ENCODE results near the gene LRP5.

LRP5 gene

DNA sequence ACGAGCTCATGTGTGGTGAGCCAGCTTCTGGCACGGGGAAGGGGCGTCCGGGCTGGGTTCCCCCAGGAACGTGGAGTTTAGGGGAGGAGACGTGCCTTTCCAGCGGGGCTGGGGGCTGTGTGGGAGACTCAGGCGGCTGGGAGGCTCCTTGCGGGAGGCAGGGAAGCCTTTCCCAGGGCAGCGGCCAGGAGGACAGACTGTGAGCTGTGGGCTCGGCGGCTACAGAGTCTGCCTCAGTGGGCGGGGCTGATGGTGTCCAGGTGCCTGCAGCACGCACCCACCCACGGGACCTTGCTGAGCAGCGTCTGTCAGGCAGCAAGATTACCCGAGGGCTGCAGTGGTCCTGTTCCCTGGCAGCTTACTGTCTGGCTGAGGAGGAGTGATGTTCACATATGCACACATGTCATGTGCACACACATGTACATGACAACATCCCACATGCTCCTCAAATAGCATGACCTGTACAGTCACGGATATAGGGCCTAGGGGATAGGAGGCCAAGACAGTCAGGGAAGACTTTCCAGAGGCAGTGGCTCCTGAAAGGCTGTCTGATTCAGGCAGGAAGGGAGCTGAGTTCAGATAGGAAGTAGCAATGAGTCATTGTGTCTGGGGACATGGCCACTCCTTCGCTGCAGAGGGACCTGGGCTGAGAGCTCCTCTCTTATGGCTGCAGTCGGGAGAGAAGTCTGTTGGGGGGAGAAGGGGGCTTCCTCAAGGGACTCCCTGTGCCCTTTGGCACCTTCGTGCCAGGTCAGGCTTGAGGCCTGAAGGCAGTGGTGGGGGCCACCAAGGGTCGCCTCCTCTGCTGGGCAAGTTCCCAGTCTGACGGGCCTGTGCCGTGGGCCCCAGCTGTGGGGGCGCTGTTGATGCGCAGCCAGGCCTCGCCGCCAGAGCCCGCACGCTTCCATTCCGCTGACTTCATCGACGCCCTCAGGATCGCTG, 124.9 kb downstream of the LRP5 start:
- H3K4me3 ChIP-seq (ENCODE audit: low read depth, low read length): no peak overlapping the region
- peak; percentile 86 for DNase-seq (ENCODE audit: low read depth)
- TF ChIP-seq, protein P1, sequence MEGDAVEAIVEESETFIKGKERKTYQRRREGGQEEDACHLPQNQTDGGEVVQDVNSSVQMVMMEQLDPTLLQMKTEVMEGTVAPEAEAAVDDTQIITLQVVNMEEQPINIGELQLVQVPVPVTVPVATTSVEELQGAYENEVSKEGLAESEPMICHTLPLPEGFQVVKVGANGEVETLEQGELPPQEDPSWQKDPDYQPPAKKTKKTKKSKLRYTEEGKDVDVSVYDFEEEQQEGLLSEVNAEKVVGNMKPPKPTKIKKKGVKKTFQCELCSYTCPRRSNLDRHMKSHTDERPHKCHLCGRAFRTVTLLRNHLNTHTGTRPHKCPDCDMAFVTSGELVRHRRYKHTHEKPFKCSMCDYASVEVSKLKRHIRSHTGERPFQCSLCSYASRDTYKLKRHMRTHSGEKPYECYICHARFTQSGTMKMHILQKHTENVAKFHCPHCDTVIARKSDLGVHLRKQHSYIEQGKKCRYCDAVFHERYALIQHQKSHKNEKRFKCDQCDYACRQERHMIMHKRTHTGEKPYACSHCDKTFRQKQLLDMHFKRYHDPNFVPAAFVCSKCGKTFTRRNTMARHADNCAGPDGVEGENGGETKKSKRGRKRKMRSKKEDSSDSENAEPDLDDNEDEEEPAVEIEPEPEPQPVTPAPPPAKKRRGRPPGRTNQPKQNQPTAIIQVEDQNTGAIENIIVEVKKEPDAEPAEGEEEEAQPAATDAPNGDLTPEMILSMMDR (IDR thresholded peaks at IDR 0.05; ENCODE audit: low read depth, low read length): no peak
- TF ChIP-seq POLR2A (IDR thresholded peaks at IDR 0.05; ENCODE audit: extremely low read depth, insufficient read length): no peak
- TF ChIP-seq MYC (IDR thresholded peaks at IDR 0.05; ENCODE audit: low read depth, low read length): peak; percentile 59
- TF ChIP-seq, protein P2, sequence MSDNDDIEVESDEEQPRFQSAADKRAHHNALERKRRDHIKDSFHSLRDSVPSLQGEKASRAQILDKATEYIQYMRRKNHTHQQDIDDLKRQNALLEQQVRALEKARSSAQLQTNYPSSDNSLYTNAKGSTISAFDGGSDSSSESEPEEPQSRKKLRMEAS (IDR thresholded peaks at IDR 0.05; ENCODE audit: low read depth, low read length): peak; percentile 71

DNA sequence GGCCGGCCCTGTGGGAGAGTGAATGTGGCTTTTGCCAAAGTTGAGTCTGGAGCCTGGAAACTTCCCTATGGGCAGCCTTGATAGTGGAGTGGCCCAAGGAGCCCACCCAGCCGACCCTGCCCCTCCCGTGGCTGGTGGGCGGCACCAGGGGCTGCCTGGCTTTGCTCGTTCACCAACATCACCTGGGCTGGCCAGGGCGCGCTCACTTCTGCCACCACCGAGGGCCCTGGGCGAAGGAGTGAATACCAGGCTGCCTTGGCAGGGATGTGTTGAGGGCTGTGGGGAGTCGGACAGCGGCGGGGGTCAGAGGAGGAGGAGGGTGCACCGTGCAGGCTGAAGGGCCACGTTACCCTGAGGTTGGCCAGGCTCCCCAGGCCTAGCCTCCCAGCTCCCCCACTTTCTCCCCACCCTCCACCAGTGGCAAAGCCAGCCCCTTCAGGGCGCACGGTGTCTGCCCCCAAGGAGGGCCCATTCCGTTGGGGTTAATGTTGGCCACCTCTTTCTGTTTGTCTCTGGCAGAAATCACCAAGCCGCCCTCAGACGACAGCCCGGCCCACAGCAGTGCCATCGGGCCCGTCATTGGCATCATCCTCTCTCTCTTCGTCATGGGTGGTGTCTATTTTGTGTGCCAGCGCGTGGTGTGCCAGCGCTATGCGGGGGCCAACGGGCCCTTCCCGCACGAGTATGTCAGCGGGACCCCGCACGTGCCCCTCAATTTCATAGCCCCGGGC, 125.7 kb downstream of the LRP5 start:
- H3K4me3 ChIP-seq (ENCODE audit: low read depth, low read length): no peak overlapping the region
- DNase-seq (ENCODE audit: low read depth): no peak
- TF ChIP-seq MYC (IDR thresholded peaks at IDR 0.05; ENCODE audit: low read depth, low read length) (no peak), POLR2A (IDR thresholded peaks at IDR 0.05; ENCODE audit: extremely low read depth, insufficient read length) (no peak)
- TF ChIP-seq, protein P1 (IDR thresholded peaks at IDR 0.05; ENCODE audit: low read depth, low read length): no peak
- TF ChIP-seq, protein P2 (IDR thresholded peaks at IDR 0.05; ENCODE audit: low read depth, low read length): no peak

DNA sequence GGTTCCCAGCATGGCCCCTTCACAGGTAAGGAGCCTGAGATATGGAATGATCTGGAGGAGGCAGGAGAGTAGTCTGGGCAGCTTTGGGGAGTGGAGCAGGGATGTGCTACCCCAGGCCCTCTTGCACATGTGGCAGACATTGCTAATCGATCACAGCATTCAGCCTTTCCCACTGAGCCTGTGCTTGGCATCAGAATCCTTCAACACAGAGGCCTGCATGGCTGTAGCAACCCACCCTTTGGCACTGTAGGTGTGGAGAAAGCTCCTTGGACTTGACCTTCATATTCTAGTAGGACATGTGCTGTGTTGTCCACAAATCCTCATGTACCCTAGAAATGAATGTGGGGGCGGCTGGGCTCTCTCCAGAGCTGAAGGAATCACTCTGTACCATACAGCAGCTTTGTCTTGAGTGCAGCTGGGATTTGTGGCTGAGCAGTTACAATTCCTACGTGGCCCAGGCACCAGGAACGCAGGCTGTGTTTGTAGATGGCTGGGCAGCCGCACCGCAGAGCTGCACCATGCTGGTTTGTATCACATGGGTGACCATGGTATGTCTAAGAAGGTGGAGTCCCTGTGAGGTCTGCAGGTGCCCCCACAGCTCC, 126.4 kb downstream of the LRP5 start:
- TF ChIP-seq, protein P2 (IDR thresholded peaks at IDR 0.05; ENCODE audit: low read depth, low read length): no peak
- TF ChIP-seq POLR2A (IDR thresholded peaks at IDR 0.05; ENCODE audit: extremely low read depth, insufficient read length): no peak
- TF ChIP-seq MYC (IDR thresholded peaks at IDR 0.05; ENCODE audit: low read depth, low read length): no peak
- TF ChIP-seq, protein P1 (IDR thresholded peaks at IDR 0.05; ENCODE audit: low read depth, low read length): no peak
- no peak overlapping the region for H3K4me3 ChIP-seq (ENCODE audit: low read depth, low read length)
- no peak for DNase-seq (ENCODE audit: low read depth)

DNA sequence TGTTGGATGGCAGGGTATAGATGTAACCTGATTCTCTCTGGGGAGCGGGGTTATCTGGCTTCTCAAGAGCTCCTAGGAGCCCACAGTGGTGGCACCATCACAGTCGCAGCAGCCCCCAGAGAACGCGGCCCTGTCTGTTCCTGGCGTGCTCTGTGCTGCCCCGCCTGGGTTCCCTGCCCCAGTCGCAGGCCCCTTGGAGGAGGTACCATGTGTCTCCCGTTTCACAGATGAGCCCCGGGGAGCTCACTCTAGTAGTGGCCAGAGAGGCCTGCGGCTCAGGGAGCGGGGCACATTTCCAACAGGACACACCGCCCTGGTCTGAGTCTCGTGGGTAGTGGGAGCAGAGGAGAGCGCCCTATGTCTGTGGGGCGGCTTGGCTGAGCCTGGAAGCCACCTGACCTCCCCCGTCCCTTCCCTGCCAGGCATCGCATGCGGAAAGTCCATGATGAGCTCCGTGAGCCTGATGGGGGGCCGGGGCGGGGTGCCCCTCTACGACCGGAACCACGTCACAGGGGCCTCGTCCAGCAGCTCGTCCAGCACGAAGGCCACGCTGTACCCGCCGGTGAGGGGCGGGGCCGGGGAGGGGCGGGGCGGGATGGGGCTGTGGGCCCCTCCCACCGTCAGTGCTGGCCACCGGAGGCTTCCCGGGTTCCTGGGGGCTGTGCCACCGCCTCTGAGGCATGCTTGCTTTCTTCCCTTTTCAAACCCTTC, 127.1 kb downstream of the LRP5 start:
- no peak overlapping the region for H3K4me3 ChIP-seq (ENCODE audit: low read depth, low read length)

More for the DNA sequence above, 127.1 kb downstream of the LRP5 start:
- TF ChIP-seq, protein P1 (IDR thresholded peaks at IDR 0.05; ENCODE audit: low read depth, low read length): no peak
- TF ChIP-seq, protein P2 (IDR thresholded peaks at IDR 0.05; ENCODE audit: low read depth, low read length): no peak
- no peak for TF ChIP-seq POLR2A (IDR thresholded peaks at IDR 0.05; ENCODE audit: extremely low read depth, insufficient read length)
- no peak for TF ChIP-seq MYC (IDR thresholded peaks at IDR 0.05; ENCODE audit: low read depth, low read length)
- DNase-seq (ENCODE audit: low read depth): no peak
